T-helper 1 cell treated with Interleukin-12 subunit alpha and Interleukin-12 subunit beta and Interleukin-4 antibody, amounts not matched to agents 30 ng/mL and 1 ng/mL, for 36 hours (primary cell): ENCODE measurements around the gene GGTLC2. TPM values are rescaled to one million over a fixed set of nuclear protein-coding genes. Genes with fewer than 3 reads are reported as not detected.

Source experiments
- intact Hi-C: fragments of 100-400 bp; cut with micrococcal nuclease; formaldehyde crosslinking; loops from one replicate; pipeline ENCODE4 v1.15.1; 2024
- total RNA-seq: library from RNA; stranded (reverse); gene quantifications from 2 replicates; pipeline ENCODE4 v1.2.3, GENCODE V29; 2022

The GGTLC2 gene
- total RNA-seq, 1 donor from 2014 or later, result not detected

- intact Hi-C loops, result loop anchor here (5.0 kb wide), 1 partner anchor 42 kb away; no protein-coding TSS in a partner anchor
Observed at GRCh38 chr22:22689621-22690345, 45.4 kb downstream of the GGTLC2 start.

DNA sequence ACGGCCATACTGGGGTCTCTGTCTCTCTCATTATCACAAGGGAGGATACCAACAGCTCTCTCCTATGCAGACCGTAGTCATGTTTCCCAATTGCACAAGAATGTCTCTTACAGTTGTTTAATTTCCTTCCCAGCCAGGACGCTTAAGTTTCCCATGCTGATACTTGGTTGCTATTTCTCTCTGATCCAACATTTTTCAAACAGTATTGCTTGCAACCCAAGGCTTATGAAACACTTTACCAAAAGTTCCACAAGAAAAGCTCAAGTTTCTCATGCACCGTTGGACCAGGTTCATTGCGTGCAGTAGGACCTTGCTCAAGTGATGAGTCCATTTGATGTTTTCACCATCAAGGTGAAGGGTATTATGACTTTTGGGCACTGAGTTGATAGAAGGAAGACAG is 46.6 kb downstream of the GGTLC2 start:
- intact Hi-C loops, result no loop called here

DNA sequence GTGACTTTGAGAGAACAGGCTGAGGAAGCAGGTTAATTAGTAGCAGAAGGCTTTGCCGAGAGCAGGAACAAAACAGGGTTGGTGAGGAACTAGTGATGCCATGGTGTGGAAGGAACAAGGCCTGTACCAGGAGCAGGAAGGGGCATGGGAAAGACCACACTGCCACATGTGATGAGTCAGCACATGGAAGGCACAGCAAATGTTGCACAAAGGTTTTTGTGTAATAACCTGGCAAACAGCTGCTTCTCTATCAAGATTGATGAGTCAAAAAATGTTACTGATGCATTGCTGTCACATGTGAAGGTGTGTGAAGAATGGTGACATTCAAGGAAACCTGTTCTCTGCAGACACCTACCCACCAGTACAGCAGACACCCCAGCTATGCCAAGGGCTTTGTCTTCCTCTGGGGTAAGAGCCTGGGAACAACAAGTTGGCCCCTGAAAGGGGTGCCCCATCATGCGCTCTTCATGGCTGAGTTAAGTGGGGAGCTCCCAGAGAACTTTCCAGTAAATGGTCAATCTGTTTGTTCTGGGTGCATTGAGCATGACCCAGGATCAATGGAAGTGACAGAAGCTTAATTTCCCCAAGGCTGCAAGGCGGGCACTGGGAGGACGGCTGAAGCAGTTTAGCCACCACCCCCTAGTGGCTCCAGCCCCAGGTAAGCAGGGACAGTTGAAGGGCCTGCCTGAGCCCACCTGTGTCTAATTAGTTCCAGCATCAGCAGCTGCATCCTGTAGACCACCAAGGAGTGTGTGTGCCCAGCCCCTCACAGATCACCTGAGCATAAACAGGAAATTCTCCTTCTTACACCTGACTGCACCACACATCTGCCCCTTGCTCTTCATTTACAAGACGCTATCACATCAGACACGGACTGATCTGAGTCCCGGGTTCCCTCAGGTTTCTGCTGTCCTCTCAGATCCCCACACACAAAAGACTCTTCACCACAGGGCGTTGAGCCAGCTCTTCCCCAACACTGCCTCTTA is 47.6 kb downstream of the GGTLC2 start:
- intact Hi-C loops, result no loop called here

GRCh38 chr22:22692707-22693530 is 48.5 kb downstream of the GGTLC2 start:
- intact Hi-C loops, result no loop called here

GRCh38 chr22:22693531-22693884 is 49.1 kb downstream of the GGTLC2 start:
- intact Hi-C loops, result no loop called here

- intact Hi-C loops, result no loop called here
Observed at GRCh38 chr22:22694106-22694505, 49.7 kb downstream of the GGTLC2 start.

- intact Hi-C loops, result no loop called here
Observed at GRCh38 chr22:22696104-22696503, 51.7 kb downstream of the GGTLC2 start.

Other genes with a start within 250 kb of the GGTLC2 start
- gene ZNF280B, start 135.9 kb upstream of the GGTLC2 start, total RNA-seq, result 2.7 TPM in 2 replicates
- gene ZNF280A, start 124.3 kb upstream of the GGTLC2 start, total RNA-seq, result not detected in 2 replicates
- gene PRAME, start 85.3 kb upstream of the GGTLC2 start, total RNA-seq, result not detected in 2 replicates
- not detected in 2 replicates for gene IGLL5, start 243.2 kb downstream of the GGTLC2 start, total RNA-seq